DMS 273 (cell line): ENCODE data around the gene COG4.
A peak's percentile ranks its signal among the peaks of the same experiment; 100 is the strongest.

ENCODE experiments used
- DNase-seq: peaks from one replicate; lab custom pipeline; 2025; ENCODE audit not compliant: unreplicated experiment; lab: John Stamatoyannopoulos, UW

COG4 gene

GRCh38 chr16:70434484-70435260 lies 88.7 kb downstream of the COG4 start:
- DNase-seq, result no peak

DNA sequence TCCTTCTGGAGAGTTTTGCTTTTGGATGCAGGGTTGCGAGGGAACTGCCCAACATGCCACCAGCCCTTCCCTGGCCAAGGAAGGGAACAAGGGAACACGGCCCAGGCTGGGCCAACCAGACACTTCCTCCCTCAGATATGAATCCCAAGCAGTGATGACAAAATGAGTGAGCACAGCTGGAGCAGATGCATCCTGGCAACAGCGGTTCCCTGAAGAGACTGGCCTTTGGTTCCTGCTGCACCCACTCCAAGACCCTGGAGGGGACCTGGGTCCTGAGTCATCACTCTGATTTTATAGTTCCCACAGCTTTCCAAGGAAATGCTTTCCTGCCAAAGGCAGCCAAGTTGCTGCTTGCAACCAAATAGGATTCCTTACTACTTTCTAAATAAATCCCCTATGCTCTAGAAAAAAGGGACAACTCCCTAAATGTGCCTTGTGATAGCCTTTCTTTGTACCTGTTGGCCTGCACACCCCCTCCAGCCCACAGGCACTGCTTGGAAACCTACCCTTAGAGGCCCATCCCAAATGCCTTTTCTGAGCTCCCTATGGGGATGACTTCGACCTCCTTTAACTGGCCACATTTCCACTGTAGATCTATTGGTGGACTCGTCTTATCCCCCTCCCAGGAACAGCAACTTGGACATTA lies 89.8 kb downstream of the COG4 start:
- no peak for DNase-seq

- DNase-seq, result peak; percentile 77
These were observed 90.5 kb downstream of the COG4 start for GRCh38 chr16:70432723-70433457.

GRCh38 chr16:70432356-70432722 lies 91.0 kb downstream of the COG4 start:
- DNase-seq, result no peak

- DNase-seq, result peak; percentile 38
These were observed 92.5 kb downstream of the COG4 start for GRCh38 chr16:70430667-70431536.
